Tibial nerve (tissue), 4 donors: ENCODE results near the gene LRRC70.

Experiments used
- CTCF ChIP-seq, 5 experiments: fragments of 200-600 bp in 3 of 5; fragments of 450-650 bp in 2 of 5; sonication (generic) in 3 of 5; IDR thresholded peaks; one replicate each; pipeline ENCODE4 v1.5.1; 2016 to 2019; ENCODE audit warnings: antibody characterized with exemption in 5 of 5, mild to moderate bottlenecking in 3 of 5, moderate library complexity in 2 of 5
- EP300 ChIP-seq, 2 donors: sonication (generic); formaldehyde crosslinking; IDR thresholded peaks; one replicate each; pipeline ENCODE4 v1.6.1; 2017; ENCODE audit warnings: antibody characterized with exemption in 2 of 2, mild to moderate bottlenecking in 1 of 2
- POLR2A ChIP-seq, 2 donors: fragments of 450-650 bp; IDR thresholded peaks; one replicate each; pipeline ENCODE4 v1.6.1; 2017; ENCODE audit warnings: antibody characterized with exemption in 2 of 2, mild to moderate bottlenecking in 2 of 2, moderate library complexity in 2 of 2

GRCh38 chr5:62626534-62626933 is 47.9 kb downstream of the LRRC70 start:
- TF ChIP-seq CTCF (IDR thresholded peaks at IDR 0.05) (no peak), POLR2A (IDR thresholded peaks at IDR 0.05) (no peak), EP300 (IDR thresholded peaks at IDR 0.05) (no peak)
